T-helper 1 cell treated with Interleukin-12 subunit alpha and Interleukin-12 subunit beta and Interleukin-4 antibody, amounts not matched to agents 30 ng/mL and 1 ng/mL, for 36 hours (primary cell): ENCODE measurements around the gene MAML3. TPM values are rescaled to one million over a fixed set of nuclear protein-coding genes. Genes with fewer than 3 reads are reported as not detected.

Source experiments
- intact Hi-C: fragments of 100-400 bp; cut with micrococcal nuclease; formaldehyde crosslinking; loops from one replicate; pipeline ENCODE4 v1.15.1; 2024
- total RNA-seq: library from RNA; stranded (reverse); gene quantifications from 2 replicates; pipeline ENCODE4 v1.2.3, GENCODE V29; 2022

Gene MAML3
- total RNA-seq, 1 donor from 2014 or later: 0.83 TPM

- intact Hi-C loops: loop anchor here (1.0 to 5.0 kb wide), 7 partner anchors 8 to 445 kb away; no protein-coding TSS in a partner anchor
Observed at GRCh38 chr4:140103676-140104075, 50.3 kb downstream of the MAML3 start.

- intact Hi-C loops: loop anchor here (2.0 to 5.0 kb wide), 3 partner anchors 14 to 152 kb away; no protein-coding TSS in a partner anchor
Observed at GRCh38 chr4:140102421-140102820, 51.6 kb downstream of the MAML3 start.

- intact Hi-C loops: loop anchor here (5.0 kb wide), 1 partner anchor 142 kb away; no protein-coding TSS in a partner anchor
Observed at GRCh38 chr4:140100771-140101170, 53.2 kb downstream of the MAML3 start.

DNA sequence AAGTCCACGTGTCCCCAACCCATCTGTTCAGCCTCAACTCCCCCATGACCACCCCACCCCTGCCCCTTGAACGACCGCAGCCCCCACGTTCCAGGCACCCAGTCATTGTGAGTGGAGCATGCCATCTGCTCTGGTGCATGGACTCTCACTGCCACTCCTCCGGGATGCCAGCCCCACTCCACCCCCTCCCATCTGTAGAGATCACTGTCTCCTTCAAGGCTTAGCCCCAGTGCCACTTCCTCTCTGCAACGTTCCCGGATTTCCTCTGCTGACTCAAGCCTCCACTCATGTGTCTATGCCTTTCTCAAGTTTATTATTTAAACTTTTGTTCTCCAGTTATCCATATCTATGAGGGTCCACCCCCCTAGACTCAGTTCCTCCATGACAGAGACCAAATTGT, 54.0 kb downstream of the MAML3 start:
- intact Hi-C loops: loop anchor here (5.0 to 10.0 kb wide), 8 partner anchors 142 to 1085 kb away; partner anchors contain the start of genes ELF2, ELMOD2, NAA15 and NDUFC1

DNA sequence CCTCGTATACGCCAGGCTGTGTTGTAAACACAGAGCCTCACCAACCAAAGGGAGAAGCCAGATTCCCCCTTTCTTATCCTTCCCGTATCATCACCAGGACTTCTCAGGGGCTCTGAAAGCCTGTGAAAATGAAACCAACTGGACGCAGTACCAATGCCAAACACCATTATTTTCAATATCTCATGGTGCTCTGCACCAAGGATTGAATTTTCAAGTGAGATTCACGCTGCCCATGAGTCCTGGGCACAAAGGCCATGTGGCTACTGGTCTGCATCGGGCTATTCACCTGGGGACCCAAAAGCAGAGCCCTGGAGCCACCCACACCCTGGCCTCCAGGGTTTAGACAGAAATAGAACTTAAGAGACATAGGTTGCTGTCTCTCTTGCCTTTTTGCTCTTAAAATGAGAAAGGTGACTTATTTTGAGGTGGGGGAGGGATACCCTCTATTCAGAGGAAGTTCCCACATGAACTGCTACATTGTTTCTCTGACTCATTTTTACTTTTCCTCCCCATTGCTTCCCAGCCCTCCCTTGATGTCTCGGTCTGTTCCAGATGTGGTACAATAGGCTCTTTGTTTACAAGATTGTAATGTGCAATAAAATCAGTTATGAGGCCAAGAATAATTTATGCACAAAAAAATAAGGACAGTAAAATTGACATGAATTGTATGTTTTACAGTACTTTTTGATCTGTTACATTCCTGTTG, 55.4 kb downstream of the MAML3 start:
- intact Hi-C loops: loop anchor here (5.0 to 10.0 kb wide), 7 partner anchors 426 to 1084 kb away; partner anchors contain the start of genes ELF2, ELMOD2, NAA15 and NDUFC1

- intact Hi-C loops: loop anchor here (2.0 to 10.0 kb wide), 8 partner anchors 155 to 1083 kb away; partner anchors contain the start of genes ELF2, ELMOD2, NAA15 and NDUFC1
Observed at GRCh38 chr4:140097572-140097971, 56.4 kb downstream of the MAML3 start.

DNA sequence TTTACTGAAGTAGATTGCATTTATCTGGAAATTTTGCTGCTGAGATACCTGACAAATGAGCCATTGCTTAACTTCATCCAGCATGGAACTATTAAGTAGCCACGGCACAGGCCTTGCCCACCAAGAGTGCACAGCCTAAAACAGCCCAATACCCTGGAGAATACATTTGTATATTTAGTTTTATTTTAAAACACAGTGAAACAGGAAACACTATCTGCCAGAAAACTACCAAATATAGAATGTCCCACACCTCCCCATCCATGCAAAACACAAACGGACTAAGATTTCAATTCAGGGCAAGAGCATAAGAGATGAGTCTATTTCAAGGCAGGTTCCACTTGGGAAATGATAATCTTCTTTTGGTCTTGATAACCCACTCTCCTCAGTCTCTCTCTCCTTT, 57.1 kb downstream of the MAML3 start:
- intact Hi-C loops: loop anchor here (1.0 to 10.0 kb wide), 13 partner anchors 27 to 1082 kb away; partner anchors contain the start of genes ELF2, ELMOD2, MAML3 and NAA15

DNA sequence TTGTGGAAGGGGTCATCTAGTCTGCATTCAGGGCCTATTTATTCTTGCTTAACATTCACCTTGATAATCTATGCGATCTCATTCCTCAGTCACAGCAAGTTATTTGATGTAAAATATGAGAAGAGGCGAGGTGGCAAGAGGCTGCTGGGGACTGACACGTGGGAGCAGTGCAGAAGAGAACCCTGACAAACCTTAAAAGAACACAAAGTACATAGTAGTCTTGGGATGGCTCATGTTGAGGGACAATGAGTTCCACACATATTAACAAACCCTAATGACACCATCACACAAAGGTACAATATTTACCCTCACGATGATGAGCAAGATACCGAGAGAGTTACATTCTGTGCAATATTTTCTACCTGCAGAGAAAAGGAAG, 57.5 kb downstream of the MAML3 start:
- intact Hi-C loops: loop anchor here (1.0 to 10.0 kb wide), 13 partner anchors 26 to 1082 kb away; partner anchors contain the start of genes ELF2, ELMOD2, MAML3 and NAA15

GRCh38 chr4:140095694-140096482, 58.1 kb downstream of the MAML3 start:
- intact Hi-C loops: loop anchor here (1.0 to 10.0 kb wide), 14 partner anchors 7 to 1081 kb away; partner anchors contain the start of genes ELF2, ELMOD2, MAML3 and NAA15

DNA sequence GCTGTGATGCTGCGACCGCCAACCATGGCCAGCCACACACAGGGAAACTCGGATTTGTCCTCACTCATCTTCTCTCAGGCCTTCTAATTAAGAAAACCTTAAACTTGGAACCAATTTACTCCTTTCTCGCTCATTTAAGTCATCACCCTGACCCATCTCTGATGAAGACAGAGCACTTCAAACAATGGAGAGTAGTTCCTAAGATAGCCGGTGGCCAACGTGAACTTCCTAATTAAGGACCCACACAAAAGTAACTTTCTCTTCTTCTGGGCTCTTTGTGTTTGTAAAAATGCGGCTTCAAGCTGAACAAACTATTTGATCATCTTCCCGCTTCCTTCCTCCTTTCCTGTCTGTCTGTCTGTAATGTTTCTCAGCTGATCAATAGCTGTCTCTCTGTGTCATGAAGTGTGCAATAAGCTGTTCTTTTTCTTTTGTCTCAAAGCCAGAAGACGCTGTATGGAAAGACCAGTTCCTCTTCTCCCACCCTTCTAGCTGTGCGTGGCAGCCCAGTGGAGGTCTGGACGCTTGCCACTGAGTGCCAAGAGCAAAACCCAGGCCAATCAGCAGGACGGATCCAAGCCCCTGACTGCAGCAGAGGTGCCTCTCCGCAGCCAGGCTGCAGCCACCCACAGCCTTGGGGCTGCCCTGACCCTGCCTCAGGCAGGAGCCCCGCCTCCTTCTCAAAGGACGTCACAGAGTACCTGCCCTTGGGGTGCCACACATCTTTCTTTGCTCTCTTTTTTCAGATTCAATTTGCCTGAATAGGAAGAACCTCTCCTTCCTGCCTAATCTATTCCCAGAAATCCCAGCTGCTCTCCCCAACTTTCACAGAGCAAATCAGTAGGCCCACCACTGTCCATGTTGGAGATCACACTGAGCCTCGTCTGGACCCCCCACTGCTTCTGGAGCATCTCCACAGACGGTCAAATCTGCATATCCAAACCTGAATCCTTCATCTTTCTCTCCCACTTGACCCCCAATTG, 59.3 kb downstream of the MAML3 start:
- intact Hi-C loops: loop anchor here (1.0 to 10.0 kb wide), 9 partner anchors 9 to 1080 kb away; partner anchors contain the start of genes ELF2, ELMOD2, NAA15 and NDUFC1

DNA sequence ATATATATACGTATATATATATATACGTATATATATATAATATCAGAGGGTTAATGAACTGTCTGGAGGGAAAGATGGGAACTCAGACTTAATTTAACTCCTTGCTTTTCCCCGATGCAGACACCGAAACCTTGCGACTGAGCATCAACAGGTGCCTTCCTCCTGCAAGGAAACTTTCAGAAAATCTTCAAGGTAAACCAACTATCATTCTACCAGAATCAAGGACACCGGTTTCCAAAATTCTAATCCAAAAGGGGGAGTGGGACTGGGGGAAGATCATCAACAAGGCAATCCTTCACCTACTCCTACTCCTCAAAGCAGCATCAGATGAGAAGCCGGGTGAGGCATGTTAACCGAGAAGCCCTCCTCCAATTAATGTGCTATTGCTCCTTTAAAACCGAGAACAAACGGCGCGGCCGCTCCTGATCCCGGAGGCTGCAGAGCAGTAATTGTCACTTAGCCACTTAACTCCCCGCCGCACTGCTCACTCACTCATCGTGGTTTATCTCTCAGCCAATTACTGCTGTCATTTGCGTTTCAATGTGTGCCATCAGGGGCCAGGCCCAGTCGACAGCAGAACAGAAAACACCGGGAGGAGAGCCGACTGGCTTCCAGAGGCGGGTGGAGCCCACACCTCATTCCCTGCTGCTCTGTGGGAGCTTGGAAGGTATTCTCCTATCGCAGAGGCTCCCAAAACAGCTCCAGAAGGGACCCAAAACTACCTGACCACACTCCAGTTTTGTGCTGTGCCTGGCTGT, 61.7 kb downstream of the MAML3 start:
- intact Hi-C loops: loop anchor here (10.0 kb wide), 5 partner anchors 433 to 1077 kb away; partner anchors contain the start of genes ELMOD2, NAA15, NDUFC1 and NOCT

DNA sequence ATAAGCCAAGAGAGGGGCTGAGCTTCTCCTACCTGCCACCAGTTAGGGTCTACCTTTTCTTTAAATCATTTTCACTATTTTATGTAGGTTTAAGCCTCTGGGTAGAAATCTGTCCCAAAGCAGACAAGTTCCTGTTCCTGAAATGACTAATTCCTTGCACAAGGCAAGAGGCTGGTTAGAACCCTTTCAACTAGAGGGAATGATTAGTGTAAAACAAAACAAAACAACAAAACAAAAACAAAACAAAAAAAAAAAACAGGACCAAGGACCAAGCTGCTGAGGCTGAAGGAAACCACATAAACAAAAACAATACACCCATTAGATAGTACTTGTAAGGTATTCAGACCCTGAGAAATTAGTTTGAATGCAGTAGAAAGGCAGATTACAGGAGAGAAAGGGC, 62.7 kb downstream of the MAML3 start:
- intact Hi-C loops: loop anchor here (10.0 kb wide), 5 partner anchors 433 to 1077 kb away; partner anchors contain the start of genes ELMOD2, NAA15, NDUFC1 and NOCT

GRCh38 chr4:140090215-140090731, 63.7 kb downstream of the MAML3 start:
- intact Hi-C loops: loop anchor here (10.0 kb wide), 5 partner anchors 435 to 1075 kb away; partner anchors contain the start of genes ELMOD2, NAA15, NDUFC1 and NOCT

DNA sequence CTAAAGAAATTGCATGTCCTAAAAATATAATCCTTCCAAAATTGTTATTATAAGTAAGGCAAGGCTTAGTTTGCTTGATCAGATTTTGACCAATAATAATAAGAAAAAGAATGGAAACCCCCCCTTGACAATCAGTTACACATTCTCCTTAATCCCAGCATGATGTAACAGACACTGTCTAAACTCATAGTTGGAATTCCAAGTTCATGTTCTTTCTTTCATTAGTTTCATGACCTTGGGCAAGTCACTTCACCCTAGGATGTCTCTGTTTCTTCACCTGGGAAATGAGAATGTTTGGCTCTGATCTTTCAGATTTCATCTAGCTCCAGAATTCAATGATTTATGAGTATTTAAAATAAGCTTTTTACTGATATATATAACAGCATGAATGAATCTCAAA, 64.8 kb downstream of the MAML3 start:
- intact Hi-C loops: no loop called here

- intact Hi-C loops: no loop called here
Observed at GRCh38 chr4:140088323-140088967, 65.5 kb downstream of the MAML3 start.

DNA sequence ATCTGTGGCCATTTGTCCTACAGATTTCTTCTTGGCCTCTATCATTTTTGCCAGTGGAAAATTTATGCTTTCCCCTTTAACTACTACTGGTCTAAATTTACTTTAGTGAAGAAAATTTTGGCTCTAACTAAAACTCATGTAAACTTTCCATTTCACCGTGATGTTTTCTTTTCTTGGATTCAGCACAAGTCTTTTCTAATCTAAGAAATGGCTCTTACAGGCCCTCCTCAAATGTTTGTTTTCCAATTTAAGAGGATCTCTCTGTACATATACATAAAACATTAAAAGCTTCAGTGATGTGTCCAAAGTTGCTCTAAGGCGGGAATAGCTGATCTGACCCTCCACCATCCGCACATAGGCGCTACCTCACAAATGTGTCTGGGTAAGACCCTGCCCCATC, 68.1 kb downstream of the MAML3 start:
- intact Hi-C loops: no loop called here

DNA sequence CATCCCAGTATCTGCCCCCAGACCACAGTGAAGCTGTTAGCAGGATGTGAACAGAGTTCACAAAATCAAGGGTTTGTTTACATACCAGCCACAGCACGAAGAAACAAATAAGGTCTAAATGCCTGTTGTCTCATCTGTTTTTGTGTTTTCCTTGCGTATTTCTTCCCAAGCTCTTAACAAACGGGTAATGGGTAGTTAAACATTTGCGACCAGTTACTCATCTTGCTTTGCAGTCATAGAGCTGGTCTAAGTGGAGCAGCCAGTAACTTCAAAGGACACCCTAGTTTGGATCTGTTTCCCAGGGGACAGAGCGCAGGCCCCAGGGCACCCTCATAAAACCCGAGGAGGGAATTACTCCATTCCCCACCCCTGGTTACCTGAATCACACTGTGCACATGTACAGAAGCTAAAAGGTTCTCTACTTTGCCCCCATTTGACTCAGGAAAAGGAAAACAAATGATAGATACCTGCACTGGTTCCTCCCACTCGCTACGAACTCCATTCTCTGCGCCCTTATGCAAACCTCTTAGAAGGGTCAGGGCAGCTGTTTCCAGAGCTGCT, 68.8 kb downstream of the MAML3 start:
- intact Hi-C loops: no loop called here

DNA sequence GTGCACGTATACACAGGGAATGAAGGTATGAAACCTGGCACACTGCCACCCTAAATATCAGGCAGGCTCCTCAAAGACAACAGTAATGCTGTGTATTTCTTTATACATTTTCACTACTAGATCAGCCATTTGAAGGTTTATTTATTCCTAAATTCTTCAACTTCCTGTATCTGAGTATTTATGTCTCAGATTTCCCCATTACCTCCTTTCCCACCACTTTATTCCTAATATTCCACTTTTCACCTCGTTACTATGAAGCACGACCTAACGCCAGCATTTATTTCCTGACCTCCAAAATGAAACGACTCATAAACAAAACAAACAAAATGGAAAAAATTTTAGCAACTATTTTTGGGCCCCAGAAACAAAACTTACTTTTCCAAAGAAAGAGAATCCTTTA, 69.6 kb downstream of the MAML3 start:
- intact Hi-C loops: no loop called here
